Measurements from ENCODE around the gene TUBB2A.
"Not testable (repeated sequence)": the region's sequence is repeated elsewhere in the genome, so short reads cannot be mapped to it uniquely, and the experiment has no call there.

Gene TUBB2A

DNA sequence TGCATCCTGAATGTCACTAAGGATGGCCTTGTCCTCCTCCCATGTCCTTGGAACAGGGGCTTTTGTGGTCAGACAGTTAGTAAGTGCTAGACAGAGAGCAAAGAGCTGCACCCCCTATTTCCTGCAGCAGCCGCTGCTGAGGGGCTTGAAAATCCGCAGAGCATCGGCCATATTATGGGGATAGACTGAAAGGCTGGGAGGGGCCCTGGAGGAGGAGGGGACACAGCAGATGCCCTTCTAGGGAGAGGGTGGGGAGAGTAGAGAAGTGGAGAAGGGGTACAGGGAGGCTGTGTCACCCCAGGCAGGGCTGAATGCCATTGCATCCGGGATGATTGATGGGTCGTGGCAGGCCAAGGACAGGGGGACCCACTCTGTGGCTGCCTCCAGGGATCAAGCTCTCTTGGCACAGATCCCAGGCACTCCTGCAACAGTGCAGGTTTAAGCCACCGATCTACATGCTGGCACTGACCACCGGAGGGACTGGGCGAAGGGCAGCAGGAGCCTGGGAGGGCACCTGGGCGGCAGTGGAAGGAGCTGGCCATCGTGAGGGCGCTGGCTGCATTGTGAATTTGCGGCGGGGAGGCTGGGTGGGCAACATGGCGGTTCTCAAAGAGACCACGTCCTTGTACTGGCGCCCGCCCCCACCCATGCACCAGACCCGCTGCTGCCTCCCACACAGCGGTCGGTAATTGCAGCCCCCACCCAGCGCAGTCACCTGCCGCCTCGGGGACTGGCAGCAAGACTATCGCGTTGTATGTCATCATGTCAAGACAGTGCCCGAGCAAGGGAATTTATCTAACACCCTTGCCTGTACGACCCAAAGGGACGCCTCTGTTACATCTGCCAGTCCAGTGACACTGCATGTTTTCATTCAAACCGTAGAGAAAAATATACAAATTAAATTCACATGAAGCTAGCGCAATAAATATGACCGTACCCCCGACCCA lies 887 bp downstream of the TUBB2A start:
- DNase-seq (ENCODE audit: low read depth in 2 of 2): not testable (repeated sequence)

DNA sequence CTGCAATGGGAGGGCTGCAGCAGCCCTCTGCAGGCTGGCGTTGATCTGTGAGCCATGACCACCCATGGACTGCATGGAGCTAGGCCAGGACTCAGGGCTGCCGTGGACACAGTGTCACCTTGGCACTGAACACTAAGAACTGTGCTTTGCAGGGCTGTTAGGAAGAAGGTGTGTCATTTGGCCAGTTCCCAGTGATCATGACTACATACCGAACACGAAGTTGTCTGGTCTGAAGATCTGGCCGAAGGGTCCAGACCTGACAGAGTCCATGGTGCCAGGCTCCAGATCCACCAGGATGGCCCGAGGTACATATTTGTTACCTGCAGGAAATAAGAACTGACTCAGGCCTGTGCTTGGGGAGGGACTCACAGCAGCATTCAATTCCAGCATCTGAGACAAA lies 1.9 kb downstream of the TUBB2A start:
- not testable (repeated sequence) for DNase-seq (ENCODE audit: low read depth in 2 of 2)

DNA sequence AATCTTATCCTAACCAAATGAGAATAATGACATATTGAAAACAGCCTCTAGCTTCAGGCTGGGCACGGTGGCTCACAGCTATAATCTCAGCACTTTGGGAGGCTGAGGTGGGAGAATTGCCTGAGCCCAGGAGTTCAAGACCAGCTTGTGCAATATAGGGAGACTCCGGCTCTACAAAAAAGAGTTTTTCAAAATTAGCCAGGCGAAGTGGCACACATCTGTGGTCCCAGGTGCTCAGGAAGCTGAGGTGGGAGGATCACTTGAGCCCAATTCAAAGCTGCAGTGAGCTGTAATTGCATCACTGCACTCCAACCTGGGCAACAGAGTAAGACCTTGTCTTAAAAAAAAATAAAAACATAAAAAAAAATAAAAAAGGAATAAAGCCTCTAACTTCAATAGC lies 4.7 kb downstream of the TUBB2A start:
- DNase-seq (ENCODE audit: low read depth in 2 of 2): no peak

DNA sequence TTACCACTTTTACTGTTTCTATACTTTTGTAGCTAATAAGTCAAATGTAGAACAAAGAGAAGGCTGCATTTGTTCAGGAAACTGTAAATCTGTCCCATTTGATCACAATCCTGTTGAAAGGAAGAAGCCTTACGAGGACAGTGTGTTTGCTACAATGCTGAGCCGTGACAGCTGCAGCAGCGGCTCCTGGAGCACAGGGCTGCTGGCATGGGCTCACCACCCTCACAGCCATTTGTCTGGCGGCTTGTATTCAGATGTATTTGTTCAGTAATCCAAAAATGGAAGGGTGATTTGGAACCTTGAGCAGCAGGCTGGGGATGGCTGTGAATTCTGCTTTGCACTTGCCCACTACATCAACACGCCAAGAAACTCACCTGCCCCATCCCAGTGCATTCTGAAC lies 5.7 kb downstream of the TUBB2A start:
- no peak for DNase-seq (ENCODE audit: low read depth in 2 of 2)

DNA sequence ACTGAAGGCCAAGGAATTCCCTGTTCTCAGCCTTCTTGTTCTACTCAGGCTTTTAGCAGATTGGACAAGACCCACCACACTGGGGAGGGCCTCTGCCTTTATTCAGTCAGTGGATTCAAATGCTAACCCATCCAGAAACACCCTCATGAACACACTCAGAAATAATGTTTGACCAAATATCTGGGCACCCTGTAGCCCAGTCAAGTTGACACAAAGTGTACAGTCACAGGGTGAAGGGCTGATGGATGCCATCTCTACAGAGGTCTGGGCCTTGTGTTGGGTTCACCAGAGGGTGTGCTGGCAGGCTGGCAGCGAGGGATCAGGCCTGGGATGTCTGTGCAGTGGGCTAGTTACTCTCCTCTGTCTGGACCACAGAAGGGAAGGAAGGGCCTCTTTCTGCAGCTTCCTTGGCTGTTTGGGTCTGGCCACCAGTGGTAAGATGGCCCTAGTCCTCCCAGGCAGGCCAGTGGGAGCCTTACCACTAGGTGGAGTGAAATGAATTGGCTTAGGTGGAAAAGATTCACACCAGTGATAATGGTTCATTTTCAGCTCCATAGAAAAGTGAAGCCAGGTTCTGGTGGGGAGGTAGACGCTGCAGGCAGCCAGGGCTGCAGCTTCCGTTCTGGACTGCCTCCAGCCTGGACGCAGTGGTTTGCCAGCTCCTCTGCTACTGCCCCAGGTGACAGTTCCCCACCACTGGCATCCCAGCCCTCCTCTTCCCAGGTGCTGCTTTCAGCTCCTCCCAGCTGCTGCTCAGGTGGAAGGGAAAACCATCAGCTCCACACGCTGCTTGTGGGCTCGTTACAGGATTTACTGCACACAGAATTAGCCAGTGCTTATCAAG lies 9.2 kb downstream of the TUBB2A start:
- no peak for DNase-seq (ENCODE audit: low read depth in 2 of 2)

DNA sequence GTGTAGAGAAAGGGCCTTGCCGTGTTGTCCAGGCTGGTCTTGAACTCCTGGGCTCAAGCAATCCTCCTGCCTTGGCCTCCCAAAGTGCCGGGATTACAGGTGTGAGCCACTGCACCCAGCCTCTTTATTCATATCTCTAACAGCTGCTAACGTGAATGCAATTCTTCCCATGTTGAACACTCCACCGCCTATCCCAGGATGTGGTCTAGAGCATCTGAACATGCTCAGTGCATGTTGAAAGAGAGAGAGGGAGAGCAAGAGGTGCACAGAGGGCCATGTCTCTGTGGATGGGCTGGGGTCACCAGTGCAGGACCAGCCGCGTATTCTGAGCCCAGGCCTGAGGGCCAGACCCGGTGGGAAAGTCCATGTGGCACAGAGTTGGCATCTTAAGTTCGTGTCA lies 12.8 kb downstream of the TUBB2A start:
- no peak for DNase-seq (ENCODE audit: low read depth in 2 of 2)

DNA sequence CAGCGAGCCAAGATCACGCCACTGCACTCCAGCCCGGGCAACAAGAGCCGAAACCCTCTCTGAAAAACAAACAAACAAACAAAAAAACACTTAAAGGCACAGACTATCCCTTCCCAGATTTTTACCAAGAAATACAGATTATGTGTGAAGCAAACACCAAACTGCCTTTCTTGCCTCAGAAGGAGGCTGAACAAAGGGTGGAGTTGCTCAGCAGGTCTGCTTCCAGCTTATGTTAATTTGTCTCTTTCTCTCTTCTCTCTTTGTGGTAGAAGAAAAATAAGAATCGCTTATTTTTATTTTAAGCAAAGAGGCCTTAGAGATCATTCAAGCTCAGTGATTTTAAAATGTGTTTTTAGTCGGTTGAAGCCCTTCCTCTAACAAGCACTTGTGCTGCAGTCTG lies 14.2 kb downstream of the TUBB2A start:
- no peak for DNase-seq (ENCODE audit: low read depth in 2 of 2)

DNA sequence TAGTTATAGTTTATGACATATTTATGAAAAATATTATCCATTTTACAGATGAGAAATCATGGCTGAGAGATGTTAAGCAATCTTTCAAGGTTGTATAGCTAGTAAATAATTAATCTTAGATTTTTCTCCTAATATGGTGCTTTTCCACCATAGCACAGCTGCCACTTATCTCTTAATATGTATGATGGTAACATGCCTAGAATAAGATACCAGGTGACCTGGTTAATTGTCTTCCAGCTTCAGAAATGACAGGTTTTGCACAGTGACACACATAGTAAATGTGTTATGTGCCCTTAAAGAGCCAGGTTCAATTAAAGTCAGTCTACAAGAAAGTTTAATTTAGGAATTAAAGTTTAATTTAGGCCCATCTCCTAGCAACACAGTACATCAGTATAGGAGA lies 14.8 kb downstream of the TUBB2A start:
- no peak for DNase-seq (ENCODE audit: low read depth in 2 of 2)

DNA sequence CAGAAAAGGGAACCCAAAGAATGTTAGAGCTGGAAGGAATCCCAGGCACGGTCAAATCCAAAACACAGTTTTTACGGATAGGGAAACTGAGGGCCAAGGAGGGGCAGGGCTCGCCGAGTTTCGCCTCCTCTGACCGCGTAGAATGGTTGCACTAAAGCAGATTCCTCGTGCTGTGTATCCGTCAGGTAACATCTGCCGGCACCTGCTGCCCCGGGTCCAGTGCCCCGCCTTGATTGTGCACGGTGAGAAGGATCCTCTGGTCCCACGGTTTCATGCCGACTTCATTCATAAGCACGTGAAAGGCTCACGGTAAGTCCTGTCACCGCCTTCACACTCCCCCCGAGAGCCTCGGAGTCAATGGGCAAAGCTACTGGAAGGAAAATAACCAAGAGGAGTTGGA lies 17.1 kb downstream of the TUBB2A start:
- DNase-seq (ENCODE audit: low read depth in 2 of 2): no peak

DNA sequence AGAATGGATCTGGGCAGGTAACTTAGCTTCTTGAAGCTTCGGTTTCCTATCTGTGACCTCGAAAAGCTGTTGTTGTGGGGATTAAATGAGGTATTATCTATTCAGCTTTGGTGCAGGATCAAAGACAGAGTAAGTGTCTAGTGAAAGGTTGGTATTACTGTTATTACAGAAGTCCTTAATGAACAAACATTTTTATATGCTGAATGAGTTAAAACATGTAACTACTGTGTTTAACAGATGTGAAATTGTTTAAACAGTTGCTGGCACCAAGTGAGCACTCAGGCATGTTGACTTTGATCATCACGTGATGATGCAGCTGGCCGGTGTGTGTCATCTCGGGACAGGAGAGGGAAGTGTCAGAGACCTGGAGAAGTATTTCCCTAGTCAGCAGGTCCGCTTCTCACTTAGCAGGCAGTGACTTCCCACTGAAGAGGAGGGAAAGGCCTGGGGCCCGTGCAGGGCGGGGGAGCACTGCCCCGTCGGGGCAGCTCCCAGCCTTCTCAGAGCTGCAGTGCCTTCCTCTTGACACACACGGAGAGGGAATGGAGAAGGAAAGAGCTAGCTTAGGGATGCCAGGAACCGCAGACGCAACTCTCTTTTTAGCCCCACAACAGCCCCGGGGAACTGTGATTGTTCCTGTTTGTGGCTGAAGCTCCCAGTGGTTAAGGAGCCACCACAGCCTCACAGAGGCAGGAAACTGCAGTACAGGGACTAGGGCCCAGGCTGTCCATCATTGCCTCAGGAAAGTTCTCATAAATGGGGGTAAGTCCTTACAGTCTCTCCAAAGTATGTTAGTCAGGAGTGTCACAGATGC lies 18.0 kb downstream of the TUBB2A start:
- no peak for DNase-seq (ENCODE audit: low read depth in 2 of 2)

DNA sequence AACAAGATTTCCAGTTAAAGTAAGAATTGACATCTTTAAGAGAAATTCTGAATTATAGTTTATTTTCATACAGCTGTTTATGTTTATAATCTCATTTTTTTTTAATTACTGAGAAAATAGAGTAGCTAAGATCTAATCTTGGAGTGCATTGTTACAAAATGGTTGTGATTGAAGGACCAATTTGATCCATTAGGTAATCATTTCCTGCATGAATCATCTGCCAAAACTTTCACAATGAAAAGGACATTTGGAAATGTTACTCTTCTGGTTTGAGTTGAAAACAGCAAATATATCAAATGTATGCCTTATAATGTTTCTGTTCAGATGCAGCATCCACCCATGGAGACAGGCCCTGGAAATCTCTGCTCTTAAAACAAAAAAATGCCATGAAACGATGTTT lies 19.0 kb downstream of the TUBB2A start:
- DNase-seq (ENCODE audit: low read depth in 2 of 2): no peak

DNA sequence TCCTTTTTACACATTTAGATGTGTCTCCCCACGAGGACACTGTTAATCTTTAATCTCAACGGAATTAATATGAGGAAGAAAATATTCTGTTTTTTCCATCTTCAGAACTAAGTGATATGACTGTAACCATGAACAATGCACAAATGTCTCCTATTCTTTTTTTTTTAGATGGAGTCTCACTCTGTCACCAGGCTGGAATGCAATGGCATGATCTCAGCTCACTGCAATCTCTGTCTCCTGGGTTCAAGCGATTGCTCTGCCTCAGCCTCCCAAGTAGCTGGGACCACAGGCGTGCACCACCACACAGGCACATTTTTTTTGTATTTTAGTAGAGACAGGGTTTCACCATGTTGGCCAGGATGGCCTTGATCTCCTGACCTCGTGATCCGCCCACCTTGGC lies 19.5 kb downstream of the TUBB2A start:
- not testable (repeated sequence) for DNase-seq (ENCODE audit: low read depth in 2 of 2)

DNA sequence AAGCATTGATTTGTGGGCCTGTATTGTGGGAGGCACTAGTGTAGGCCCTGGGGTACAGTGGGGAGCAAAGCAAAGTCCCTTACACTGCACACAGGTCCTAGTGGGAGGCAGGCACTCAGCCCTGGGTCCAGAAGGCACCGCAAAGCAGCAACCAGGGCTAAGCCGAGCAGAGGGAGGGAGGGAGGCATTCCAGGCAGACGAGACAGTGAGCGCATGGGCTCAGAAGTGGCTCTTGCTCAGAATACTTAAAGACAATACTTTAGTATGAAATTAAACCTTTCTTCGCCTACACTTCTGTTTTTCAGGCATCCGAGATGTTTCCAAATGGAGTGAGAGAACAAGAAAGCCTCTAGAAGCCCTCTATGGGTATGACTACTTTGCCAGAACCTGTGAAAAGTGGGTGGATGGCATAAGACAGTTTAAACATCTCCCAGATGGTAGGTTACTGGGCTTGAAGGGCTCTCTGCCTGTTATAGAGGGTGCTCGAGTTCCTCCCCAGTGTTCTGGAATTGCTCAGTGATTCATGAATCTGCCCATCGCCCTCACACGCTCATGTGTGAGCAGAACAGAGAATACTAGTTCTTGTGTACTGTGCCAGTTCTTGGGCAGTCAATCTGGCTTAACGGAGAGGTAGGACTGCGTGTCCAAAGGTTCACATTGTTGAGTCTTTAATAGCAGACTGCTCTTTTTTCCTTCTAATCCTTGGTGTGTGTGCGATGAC lies 20.1 kb downstream of the TUBB2A start:
- DNase-seq (ENCODE audit: low read depth in 2 of 2): no peak

DNA sequence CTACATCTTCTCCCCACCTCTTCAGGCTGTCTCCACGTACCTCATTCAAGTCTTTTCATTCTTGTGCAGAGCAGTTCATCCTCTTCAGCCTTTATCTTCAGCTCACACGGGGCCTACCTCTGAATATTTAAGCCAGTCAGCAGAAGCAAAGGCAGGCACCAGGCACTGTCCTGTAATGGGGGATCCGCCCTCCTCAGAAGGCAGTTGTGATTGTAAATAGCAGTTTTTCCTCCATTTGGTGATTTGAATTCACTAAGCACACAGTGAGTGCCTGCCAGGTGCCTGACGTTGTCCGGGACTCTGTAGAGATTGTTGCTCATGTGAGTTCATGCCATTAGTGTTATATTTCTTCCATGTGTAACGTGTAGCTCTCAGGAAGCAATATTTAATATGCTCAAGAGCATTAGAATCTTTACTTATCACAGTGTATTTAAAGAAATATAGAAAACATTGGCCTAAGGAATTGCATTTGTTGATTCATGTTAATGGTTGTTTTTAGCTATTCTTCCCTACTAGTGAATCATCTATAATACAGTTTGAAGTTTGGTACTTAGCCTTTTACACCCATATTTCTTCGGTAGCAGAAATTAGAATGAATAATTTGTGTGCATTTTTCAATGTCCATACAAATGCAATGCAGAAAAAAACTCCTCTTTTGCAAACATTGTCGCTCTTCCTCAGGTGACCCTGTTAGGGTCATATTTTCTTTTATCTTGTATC lies 20.9 kb downstream of the TUBB2A start:
- no peak for DNase-seq (ENCODE audit: low read depth in 2 of 2)

DNA sequence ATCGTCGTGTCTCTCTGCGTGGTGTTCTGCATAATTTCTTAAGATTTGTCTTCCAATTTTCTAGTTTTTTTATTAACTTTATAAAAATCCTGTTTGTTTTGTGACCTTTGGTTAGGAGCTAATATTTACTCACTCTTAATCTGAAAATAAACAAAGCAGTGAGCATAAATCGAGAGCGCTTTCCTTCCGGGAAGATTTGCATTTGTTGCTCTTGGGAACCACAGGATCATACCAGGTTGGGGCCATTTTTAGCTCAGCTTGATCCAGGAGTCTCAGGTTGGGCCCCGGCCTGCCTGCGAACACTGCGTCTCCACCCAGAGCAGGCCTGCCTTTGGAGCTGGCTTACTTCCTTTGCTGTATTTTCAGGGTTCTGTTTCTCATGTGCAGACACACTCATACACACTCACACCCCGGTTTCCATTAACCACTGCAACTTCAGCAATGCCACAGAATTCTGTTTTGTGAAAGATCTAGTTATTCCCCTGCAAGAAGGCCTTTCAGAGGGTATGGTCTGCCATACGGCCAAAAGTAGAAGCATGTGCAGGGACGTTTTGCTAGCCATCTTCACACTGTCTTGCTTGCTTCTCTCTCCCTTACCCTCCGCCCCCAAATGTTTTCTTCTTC lies 21.6 kb downstream of the TUBB2A start:
- no peak for DNase-seq (ENCODE audit: low read depth in 2 of 2)

DNA sequence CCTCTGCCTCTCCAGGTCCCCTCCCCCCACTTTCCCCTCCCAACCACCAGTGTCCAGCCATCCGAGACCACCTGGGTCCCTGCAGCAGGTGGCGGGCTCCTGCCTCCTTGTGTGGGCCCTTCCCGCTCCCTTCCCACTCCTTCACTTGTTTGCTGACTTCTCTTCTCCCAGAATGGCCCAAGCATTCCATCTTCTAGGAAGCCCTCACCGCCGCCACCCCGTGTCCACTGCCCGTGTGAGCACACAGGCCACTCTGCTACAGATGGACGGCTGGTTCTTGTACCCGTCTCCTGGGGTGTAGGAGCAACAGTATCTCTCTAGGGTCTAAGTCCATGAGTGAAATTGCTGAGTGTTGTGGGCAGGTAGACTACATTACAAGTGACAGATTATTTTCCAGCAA lies 23.8 kb downstream of the TUBB2A start:
- DNase-seq (ENCODE audit: low read depth in 2 of 2): no peak

DNA sequence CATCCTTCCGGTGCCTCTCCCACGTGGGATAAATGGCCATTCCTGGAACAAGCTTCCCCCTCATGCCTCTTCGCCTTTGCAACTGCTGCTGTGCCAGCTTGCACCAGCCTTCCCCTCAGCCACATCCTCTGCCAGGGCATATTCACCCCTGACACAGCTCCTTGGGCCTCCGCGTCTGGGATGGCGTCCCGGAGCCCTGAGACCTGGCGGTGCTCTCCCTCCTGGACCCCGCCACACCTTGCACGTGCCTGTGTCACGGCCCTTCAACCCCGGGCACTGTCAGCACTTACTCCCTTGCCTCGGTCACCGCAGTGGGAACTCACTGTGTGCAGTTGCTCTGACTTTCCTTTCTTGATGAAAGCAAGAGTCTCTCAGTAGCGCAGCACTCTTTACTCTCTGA lies 25.6 kb downstream of the TUBB2A start:
- no peak for DNase-seq (ENCODE audit: low read depth in 2 of 2)

DNA sequence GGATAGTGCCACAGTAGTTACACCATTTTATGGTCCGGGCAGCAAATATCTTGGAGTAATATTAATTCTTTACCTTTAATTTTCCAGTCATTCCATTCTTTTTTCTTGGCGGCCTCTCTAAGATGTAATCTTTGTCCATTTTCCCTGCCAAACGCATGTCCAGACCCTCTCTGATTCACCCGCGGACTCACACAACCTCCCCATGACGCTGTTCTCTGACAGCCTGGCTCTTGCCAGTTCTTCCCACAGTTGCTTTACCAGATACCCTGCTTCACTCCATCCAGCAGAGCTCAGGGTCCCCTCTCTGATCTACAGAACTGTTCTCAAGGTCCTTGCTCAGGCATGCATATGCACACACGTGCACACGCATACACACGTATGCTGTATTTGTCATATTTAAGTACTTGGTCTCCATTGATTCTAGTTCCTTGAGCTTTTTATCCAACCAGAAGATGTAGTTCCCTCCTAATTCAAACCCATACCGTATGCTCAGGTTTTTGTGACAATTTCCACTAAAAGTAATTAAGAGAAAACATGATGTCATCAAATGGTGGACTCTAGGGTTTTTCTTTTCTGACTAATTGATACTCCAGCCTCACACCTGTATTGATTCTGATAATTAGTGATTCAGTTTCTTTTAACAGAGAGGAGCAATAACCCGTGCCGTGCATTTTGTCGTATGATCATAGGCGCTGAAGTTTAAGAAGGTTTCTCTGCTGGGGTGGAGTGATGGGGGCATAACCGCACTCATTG lies 28.8 kb downstream of the TUBB2A start:
- no peak for DNase-seq (ENCODE audit: low read depth in 2 of 2)

DNA sequence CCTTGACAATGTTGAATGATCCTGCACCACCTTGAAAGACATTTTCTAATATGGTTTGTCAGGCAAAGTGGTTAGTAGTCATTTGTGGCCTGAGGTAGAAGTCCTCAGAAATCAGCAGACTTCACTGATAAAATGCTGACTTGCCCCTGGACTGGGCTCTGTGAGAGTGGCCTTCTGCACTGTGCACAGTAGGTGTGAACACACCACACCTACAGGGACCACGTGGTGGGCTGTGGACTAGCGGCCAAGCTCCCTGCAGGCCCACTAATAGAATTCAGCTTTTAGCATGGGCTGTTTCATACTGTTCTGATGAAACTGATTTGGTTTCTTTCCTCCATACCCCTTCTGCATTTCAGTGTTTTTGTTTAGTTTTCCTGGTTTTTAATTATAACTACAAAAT lies 31.5 kb downstream of the TUBB2A start:
- no peak for DNase-seq (ENCODE audit: low read depth in 2 of 2)

DNA sequence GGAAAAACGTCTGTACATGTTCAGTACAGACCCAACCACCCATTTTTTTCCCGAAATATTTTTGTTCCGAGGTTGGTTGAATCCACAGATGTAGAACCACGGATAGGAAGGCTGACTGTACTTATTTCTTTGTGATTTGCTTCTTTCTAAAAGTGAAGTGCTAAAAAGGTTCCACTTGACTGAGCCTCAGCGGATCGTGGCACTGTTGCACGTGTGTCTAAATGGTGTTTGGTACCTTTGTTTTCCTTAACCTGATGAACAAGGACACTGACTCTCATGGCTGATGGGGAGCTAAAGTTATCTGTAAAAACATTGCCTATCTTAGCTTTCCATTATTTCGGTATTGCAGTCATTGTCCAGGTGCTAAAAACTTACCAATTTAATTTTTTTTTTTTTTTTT lies 32.7 kb downstream of the TUBB2A start:
- DNase-seq (ENCODE audit: low read depth in 2 of 2): no peak

All from stimulated activated CD8-positive, alpha-beta memory T cell treated with anti-CD3 and anti-CD28 coated beads, Interleukin-15, amount 100 ng/mL, for 48 hours (primary cell).